ENCODE data around the gene CC2D1A.

DNA sequence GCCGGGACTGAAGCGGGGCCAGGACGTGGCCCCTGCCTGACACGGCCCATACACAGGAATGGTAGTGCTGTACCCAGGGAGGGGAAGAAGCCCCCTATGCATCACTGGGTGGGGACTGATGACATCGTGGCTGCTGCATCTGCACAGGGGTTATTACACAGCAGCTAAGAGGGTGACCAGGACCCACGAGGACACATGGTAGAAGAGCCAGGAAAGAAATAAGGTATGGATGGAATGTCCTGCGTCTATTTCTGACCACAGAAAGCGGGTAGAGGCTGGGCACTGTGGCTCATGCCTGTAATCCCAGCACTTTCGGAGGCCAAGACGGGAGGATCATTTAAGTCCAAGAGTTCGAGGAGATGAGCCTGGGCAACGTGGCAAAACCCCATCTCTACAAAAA is 70.4 kb downstream of the CC2D1A start:
- TF ChIP-seq, protein P1, sequence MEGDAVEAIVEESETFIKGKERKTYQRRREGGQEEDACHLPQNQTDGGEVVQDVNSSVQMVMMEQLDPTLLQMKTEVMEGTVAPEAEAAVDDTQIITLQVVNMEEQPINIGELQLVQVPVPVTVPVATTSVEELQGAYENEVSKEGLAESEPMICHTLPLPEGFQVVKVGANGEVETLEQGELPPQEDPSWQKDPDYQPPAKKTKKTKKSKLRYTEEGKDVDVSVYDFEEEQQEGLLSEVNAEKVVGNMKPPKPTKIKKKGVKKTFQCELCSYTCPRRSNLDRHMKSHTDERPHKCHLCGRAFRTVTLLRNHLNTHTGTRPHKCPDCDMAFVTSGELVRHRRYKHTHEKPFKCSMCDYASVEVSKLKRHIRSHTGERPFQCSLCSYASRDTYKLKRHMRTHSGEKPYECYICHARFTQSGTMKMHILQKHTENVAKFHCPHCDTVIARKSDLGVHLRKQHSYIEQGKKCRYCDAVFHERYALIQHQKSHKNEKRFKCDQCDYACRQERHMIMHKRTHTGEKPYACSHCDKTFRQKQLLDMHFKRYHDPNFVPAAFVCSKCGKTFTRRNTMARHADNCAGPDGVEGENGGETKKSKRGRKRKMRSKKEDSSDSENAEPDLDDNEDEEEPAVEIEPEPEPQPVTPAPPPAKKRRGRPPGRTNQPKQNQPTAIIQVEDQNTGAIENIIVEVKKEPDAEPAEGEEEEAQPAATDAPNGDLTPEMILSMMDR (IDR thresholded peaks at IDR 0.05), result no peak
- TF ChIP-seq EP300 (IDR thresholded peaks at IDR 0.05), result no peak
- TF ChIP-seq POLR2A (IDR thresholded peaks at IDR 0.05), result no peak
- no peak for TF ChIP-seq POLR2AphosphoS5 (IDR thresholded peaks at IDR 0.05)

All from stomach (tissue), 4 donors.